AG20443 (cell line): Measurements from ENCODE around the gene AXIN2.
A peak's percentile ranks its signal among the peaks of the same experiment; 100 is the strongest.
"Not testable (repeated sequence)": the region's sequence is repeated elsewhere in the genome, so short reads cannot be mapped to it uniquely, and the experiment has no call there.

Experiments
- DNase-seq: peaks from one replicate; pipeline ENCODE4 v3.0.0; 2012; ENCODE audit warnings: low spot score, mixed read lengths

Gene AXIN2

DNA sequence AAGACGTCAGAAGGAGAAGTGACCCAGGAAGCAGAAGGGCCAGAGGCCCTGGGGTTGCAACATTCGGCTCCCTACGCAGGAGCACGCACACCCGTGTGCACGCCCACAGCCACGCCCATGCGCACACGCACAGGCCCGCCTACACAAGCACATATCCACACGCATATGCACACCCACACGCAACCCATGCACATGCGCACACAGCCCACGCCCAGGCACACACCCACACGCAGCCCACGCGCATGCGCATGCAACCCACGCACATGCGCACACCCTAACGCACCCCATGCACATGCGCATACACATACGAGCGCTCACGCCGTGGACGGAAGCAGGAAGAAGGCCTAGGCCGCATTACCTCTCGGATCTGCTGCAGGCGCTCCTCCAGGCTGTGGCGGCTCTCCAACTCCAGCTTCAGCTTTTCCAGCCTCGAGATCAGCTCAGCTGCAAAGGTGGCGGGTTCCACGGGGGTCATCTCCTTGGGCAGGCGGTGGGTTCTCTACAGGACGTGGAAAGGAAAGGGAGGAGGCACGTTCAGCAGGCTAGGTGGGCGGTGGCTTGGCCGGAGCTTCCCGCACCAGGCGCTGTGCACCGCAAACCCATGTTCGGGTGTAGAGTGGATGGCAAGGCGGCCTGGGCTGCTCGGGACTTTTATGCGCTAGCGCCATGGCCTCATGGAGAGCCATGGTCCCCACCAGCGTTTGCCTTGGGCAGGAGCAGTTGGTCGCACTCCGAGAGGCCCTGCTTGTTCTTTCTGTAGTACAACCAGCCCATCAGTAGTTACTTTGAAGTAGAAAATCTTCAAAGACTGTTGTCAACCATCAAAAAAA lies 23.4 kb downstream of the AXIN2 start:
- DNase-seq = peak; percentile 79

DNA sequence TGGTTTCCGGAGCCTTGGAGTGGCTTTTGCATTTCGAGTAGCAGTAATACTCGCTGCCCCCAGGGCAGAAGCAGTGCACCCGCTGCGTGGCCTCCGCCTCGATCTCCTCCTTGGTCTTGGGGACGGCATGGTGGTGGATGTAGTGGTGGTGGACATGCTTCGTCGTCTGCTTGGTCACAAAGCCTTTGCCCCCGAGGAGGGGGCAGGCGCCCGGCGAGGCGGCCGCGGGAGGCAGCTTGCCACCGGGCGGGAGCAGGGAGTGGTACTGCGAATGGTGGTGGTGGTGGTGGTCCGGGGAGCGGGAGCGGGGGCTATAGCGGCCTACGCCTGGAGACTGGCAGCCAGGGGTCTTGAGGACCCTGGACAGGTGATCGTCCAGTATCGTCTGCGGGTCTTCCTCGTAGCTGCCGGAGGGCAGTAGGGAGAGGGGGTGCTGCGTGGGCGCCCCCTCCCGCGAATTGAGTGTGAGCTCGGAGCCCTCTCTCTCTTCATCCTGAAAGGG lies 24.1 kb downstream of the AXIN2 start:
- DNase-seq = no peak

DNA sequence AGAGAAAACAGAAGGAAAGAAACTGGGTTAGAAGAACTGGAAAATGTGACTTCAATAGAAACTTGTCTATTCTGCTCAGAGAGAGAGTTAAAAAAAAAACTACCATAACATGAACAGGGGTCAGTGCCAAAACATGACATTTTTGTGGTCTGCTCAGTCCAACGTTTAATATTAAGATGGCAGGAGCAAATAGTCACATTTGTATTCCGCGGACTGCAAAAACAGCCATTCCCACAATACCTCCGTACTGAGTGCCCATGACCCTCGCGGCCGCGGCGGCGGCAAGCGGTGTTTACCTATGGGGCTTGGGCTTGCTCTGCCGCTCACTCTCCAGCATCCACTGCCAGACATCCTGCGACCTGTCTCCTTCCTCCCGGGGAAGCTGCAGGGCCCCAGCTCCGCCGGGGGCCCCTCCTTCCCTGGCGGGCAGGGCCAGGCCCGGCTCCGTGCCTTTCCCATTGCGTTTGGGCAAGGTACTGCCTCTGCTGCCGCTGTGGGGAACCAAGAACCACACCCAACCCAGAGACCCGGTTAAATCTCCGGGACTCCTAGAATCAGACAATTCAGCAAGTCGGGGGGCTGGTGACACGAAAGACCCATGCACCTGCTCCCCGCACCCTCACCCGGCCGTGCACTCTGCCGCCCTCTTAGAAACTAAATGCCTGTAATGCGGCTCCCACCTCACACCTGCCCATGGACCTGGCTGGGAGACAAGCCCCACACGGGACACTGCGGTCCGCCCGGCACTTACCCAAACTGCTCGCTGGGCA lies 24.7 kb downstream of the AXIN2 start:
- peak; percentile 26 for DNase-seq

DNA sequence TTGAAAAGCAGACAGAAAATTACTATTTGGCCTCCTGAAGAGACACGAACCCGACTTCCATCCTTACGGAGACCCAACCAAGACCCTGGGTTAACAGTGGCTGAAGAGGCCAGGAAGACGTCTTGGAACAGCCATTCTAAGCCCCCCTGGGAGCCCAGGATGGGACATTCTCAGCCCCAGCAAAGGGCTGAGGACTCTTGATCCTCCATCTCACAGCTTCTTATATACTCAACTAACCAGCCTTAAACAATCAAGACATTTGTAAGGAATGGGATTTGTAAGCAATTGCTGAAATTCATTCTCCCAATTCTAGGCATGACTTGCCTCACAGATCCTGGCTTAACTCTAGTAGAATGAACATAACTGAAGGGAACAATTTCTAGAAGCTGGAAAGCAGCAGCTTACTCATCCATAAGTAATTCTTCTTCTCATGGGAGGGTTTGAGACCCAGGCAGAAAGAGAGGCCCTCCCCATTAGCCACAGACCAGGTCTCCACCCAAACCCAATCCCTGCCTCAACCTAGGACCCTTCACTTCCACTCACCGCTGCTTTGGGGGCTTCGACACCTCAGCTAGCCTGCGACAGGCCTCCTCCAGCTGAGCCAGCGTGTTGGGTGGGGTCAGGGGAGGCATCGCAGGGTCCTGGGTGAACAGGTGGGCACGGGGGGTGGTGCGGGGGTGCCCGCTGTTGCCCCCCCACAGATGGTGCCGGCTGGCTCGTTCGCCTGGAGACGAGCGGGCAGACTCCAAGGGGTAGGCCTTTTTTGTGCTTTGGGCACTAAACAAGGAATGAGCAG lies 25.5 kb downstream of the AXIN2 start:
- DNase-seq = peak; percentile 47

DNA sequence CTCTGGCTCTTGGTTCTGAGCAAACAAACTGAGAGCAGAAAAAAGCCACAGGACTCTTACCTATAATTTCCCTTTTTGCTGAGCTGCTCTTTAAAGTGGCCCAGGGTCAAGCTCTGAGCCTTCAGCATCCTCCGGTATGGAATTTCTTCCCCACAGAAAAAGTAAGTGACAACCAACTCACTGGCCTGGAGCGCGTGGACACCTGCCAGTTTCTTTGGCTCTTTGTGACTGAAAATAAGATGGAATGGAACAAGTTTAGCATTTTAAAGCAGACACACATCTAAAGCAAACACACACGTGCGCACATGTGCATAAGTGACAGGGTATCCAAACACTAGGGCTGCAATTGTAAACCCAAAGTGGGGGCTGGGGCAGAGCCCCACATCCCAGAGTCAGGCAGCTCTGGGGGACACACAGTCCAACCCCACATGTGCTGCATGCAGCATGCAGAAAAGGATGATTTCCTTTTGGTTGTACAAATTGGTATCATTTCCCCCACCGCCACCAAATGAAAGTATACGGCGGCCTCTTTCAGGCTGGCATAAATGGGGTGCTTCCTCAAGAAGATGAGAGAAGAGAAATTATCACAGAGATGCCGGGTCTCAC lies 27.5 kb downstream of the AXIN2 start:
- DNase-seq = no peak

DNA sequence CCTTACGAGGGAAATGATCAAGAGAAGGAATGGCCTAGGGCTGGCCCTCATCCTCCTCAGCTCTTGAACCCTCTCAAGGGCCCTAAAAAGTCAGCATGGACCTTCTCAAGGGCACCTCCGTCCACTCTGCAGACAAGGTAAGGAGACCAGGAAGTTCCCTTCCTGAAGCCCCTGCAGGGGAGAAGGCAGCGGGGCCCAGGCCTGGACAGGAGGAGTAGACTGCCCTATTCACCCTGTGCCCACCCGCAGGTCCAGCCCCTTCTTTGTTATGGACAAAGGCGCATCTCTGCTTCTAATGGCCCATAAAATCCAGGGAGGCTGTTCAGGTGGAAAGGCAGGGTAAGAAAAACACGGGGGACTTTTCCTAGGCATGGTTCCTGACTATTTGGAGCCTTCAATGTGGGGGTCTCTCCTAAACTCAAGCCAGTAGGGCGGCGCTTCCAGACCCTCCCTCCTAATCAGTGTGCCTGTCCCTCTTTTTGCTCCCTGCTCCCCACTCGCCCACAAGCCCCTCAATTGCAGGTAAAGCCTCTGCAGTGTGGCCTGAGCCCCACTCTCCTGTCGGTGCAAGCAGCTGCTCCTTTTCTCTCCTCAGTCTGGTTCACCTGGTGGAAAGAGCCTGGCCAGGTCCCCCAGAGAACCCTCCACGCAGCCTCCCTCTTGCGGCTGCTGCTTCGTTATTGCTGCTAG lies 28.2 kb downstream of the AXIN2 start:
- no peak for DNase-seq

DNA sequence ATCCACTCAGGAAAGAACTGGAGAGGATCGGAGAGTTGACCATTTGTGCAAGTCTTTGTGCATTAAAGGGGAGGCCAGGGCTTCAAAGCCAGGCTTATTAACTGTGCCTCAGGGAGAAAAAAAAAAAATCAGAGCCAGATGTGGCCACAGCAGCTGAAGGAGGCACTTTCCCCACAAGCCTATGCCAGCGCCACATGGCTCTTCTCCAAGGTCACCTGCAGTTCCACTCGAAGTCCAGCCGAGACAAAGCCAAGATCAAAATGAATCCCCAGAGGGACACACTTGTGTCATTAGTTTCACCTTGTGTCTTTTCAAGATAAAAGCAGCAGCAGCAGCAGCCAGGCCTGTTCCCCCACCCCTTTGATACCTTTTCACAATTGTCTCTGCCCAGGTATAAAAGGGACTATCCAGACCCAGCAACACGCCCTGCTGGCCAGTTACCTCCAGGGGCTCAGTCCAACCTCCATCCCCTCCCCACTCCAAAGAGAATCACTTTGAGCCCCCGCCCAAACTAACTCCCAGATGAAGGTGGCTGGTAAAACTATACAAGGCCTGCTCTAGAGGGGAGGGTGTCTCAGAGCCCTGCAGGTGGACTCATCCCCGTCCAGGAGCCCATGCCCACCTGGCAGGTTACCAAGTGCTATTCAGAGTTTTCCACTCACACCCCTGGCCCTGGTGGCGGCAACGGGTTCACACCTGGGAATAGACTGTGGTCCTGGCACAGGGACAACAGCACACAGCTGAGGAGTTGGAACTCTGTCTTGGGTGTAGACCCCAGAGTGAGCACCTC lies 29.2 kb downstream of the AXIN2 start:
- DNase-seq = no peak

DNA sequence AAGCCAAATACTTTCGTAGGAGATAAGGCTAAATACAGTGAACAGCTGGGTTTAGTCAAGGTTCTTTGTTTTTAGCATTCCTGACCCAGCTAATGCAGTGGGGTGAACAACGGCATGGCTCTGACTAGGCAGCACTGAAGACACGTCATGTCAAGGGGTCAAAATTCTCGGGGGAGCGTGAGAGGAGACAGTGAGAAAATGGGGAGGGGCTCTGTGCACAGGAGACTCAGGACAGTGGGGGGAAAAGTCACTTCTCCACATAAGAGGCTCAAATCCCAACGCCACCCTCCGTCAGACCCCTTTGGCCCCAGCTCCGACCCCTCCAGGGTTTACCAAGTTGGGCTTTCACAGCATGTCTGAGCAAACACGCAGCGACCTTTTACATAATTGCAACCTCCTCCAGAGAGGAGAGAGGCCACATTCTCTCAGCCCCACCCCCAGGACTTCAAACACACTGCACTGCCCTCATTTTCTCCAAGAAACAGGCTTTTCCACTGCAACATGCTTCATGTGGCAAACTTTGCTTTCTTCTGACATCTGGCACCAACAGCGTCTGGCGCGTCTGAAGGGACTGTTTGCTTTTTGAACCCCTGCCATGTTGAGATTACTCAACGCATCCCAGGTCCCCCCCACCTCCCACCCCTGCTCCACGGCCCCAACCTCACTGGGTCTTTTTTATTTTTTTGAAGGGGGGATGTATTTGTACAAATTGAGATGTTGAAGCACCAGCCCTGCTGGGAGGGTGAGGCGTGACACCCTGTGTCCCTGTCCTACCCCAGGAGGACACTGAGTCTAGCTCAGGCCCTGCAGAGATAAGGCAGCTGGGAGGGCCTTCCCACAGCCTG lies 30.0 kb downstream of the AXIN2 start:
- DNase-seq = peak; percentile 70

DNA sequence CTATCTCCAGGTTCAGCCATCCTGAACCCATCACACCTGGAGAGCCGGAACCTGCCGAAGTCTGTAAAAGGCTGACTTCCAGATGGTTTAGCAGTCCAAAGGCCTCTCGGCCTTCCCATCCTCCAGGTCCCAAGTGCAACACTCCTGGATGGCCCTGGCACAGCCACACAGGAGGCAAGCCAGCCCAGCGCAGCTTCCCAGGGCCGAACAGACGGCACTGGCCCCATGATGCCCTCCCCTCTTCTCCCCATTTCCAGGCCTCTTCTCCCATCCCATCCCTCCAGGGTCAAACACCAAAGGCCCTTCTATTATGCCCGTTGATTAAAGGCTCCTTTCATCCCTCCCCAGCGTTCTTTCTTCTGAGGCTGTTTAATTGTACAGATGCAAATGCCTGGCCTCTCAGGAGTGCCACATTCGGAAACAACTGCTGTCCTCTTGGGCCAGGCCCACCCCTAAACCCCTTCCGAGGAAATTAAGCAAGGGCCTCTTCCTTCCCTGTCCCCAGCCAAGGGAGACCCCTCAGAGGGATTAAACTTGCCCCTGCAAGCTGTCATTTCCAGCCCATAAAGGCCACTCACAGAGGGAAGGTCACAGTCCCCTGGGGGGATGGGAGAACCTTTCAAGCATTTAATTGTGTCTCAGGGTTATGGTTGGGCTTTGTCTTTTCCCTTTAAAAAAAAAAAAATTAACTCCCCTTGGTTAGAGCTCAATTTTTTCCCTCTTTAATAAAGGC lies 30.8 kb downstream of the AXIN2 start:
- no peak for DNase-seq

DNA sequence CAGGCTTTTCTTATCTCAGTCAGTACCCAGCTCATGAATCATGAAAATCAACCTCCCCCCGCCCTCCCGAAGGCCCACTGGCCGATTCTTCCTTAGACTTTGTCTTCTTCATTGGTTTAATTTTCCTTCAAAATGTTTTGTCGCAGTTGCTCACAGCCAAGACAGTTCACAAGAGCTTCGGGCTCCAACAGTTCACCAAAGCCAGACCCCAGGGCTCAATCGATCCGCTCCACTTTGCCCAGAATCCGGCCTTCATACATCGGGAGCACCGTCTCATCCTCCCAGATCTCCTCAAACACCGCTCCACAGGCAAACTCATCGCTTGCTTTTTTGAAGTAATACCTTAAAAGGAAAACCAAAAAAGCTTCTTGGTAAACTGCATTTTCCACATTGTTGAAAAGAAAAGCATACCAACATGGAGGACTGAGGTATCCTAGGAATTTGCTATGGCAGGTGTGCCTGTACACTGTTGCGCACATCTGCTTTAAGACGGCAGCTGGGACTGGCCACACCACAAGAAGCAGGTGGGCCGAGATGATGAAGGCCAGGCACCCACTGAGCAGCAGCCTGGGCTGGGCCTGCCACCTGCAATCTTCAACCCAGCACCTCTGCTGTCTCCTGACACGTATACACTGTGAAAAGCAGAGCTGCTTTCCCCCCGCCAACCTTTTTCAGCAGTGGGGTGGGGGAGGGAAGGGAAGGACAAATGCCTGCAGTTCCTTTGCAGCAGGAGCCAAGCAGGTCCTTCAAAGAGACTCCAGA lies 31.5 kb downstream of the AXIN2 start:
- no peak for DNase-seq

DNA sequence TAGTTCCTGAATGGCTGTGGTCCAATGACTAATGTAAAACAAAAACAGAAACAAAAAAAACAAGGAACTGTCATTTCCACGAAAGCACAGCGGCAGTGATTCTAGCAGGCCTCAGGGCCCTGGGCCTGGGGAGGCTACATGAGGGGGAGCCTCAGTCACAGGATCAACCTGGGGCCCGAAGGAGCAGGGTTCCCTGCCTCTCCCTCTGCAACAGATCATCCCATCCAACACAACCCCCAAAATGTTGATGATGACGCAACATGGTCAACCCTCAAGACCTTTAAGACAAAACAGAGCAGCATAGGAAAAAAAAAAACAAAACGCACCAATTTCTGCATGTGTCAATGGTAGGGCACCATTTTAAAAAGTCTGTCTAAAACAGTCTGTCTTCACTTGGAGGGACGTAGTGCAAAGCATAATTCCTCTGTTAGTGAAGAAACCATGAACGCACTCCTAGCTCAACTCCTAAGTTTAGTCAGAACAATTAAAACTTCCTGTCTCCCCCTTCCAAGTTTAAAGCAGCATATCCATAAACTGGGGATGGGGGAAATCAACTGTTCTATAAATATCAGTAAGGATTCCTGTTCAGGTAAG lies 32.3 kb downstream of the AXIN2 start:
- DNase-seq = no peak

DNA sequence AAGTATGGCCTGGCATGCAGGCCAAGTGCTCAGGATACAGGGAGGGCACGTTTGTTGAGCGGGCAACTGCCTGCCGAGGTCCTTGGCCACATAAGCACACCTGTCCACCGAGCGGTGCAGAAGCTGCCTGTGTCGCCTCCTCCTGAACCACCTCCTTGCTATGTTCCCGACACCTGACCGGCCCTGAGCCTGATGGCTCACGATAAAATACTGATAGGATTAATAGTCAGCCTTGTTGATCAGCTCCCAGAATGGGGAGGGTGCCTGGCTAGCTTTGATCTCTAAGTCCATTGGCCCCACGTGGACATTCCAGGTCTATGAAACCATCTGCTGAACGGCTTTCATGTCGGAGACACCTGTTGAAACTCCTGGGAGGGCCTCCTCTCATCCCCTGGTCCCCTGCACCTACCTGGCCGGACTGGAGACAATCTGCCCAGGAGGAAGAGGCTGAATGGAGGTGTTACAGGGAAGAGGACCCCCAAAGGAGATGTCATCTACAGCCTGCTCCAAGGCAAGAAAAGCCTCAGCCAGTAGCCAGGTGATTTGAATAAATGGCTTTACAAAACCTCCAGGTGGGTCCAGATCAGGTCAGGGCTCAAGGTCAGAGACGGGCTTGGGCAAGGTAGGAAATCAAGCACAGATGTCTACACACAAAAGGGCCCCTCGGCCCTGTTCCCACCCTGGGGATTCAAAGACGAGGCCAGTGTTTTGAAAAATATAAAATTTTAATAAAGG lies 33.4 kb downstream of the AXIN2 start:
- no peak for DNase-seq

DNA sequence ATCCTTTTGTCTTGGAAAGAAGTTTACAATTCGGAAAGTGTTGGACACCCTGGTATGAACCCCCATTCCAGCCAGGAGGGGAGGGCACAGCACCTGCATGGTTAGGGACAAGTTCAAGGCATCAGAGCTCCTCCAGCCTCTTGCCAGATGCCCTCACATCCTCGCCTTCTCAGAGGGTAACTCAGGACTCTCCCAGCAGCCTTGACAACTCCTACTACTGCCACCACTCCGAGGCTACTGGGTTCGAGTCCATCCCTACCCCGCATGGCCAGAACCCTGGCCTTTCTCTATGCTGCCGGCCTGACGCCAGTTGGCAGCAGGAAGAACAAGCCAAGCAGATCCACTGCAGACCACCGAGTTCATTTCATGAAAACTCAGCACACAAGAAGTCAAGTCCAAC lies 34.1 kb downstream of the AXIN2 start:
- no peak for DNase-seq

DNA sequence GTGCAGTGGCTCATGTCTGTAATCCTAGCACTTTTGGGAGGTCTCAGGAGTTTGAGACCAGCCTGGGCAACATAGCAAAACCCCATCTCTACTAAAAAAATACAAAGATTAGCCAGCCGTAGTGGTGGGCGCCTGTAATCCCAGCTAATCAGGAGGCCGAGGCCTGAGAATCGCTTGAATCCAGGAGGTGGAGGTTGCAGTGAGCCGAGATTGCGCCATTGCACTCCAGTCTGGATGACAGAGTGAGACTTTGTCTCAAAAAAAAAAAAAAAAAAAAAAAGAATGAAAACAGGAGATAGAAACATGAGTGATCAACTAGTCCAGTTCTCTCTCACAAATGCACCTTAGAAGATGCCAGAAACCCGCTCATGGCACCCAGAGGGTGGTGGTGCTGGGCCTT lies 34.6 kb downstream of the AXIN2 start:
- DNase-seq = not testable (repeated sequence)

DNA sequence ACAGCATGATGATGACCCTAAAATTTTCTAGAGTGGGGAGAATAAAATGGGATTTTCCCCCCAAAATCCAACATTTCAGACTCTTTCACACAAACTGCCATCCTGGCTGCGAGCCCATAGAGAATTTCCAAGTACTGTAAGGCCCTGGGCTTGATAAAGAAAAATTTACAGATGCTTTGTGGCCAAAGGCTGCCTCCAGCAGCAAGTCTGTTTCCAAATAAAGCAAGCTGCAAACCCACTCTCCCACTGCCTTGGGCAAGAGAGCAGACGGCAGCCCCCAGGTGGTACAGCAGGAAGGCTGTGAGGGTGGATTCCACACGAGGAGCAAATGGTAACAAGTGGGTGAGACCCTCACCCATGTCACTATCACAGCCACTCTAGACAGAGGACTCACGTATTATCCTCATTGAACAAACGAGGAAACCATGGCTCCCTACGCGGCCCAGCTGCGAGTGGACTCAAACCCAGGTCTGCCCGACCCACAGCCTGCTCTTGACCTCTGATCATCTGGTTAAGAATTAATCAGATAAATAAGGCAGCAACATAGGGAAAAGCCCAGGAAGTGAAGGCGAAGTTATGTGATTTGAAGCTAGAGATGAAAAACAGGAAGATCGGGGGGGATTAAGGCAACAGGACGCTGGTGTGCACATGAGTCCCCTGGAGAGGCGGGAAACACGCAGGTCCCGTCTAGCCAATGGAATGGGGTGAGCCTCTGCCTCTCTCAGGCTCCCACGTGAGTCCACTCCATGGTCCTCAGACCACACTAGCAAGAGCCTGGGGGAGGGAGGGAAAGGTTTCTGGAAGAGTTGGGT lies 37.4 kb downstream of the AXIN2 start:
- no peak for DNase-seq

DNA sequence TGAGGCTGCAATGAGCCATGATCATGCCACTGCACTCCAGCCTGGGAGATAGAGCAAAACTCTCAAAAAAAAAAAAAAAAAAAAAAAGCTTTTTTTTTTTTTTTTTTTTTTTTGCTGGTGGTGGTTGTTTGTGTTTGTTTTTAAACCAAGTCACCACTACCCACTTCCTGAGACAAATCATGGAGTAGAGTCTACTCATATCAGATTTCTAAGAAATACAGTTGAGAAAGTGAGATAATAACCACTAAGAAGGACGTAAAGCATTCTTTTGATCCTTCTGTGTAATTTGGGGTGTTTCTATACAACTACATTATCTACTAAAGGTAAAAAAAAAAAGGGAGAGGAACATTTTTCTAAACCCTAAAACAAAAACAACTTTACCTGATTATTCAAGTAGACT lies 38.0 kb downstream of the AXIN2 start:
- no peak for DNase-seq
